Uterine smooth muscle cell (primary cell): ENCODE results near the gene SCIN. TPM values are rescaled to one million over a fixed set of nuclear protein-coding genes. Genes with fewer than 3 reads are reported as not detected.

ENCODE experiments used
- total RNA-seq: library from RNA; depleted of rRNA; stranded (reverse); fragments of >200 nt; gene quantifications from 2 replicates; pipeline ENCODE4 v1.2.3, GENCODE V29; 2014

The SCIN gene
- total RNA-seq, result under 0.01 and 0.25 TPM in 2 replicates

DNA sequence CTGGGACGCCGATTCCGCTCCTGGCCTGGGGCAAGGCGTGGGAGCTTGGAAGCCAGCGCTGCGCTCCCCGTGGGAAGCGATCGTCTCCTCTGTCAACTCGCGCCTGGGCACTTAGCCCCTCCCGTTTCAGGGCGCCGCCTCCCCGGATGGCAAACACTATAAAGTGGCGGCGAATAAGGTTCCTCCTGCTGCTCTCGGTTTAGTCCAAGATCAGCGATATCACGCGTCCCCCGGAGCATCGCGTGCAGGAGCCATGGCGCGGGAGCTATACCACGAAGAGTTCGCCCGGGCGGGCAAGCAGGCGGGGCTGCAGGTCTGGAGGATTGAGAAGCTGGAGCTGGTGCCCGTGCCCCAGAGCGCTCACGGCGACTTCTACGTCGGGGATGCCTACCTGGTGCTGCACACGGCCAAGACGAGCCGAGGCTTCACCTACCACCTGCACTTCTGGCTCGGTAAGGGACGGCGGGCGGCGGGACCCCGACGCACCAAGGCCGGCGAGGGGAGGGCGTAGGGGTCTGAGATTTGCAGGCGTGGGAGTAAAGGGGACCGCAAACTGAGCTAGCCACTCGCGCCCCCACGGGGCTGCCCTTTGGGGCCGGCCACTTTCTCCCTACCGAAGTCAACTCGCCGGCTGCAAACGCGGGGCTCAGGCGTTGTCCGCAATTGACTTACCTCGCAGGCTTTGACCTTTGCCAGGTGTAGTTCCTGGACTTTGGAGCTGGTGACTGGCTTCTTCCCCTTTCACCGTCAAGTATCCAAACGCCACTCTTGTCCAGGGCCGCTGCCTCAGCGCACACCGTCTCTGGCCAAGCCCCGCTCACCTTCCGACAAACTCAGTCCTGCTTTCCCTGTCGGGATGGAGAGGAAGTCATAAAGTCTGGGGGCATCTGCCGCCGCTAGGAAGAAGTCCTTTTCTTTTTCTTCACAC, at the start of gene SCIN:
Gene SCIN, plus strand, starts transcription at position 187 of the 928 bp plus-strand sequence. Its CDS starts 67 bp downstream, at position 254.

DNA sequence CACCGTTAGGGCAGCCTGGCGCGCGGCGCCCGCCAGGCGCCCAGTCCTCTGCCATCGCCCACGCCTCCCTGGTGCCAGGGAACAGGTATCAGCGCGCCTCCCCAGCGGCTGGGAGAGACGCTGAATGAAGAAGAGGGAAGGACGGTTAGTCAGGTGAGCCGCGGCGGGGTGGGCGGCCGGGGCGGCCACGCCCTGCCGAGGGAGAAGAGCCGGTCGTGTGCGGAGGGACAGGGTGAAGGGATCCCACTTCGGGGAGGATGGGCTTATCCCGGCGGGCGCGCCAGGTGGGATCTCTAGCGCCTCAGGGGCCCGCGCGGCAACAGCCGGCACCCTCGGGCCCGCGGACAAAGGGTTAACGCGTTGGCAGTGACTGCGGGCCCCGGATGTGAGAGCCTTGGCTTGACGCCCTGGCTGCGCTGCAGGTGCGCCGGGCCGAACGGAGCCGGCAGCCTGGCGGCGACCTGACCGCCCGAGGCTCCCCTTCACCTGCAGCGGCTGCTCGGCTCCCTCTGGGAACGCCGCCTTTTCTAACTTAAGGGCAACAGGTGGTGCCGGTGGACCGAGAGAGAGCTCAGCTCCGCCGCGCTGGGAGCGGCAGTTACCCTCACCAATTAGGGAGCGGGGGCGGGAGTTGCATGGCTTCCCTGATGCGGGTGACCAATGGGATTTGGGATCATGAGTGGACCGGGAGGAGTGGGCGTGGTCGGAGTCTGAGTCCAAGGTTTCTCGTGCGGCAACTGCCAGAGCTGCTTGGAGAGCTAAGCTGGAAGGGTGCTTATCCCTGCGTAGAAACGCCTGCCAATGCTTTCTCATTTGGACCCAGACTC, 116.6 kb downstream of the SCIN start, which contains the start of gene ARL4A:
Gene ARL4A, plus strand, starts transcription at position 743 of the 827 bp plus-strand sequence. CDS start 622 bp downstream, outside the sequence.

Other genes with a start within 250 kb of the SCIN start
- gene VWDE, start 166.9 kb upstream of the SCIN start, total RNA-seq, result under 0.01 and 0.33 TPM in 2 replicates
- 21.9 and 35.2 TPM in 2 replicates for gene ARL4A, start 116.9 kb downstream of the SCIN start, total RNA-seq